ENCODE results near the gene AMFR. TPM values are rescaled to one million over a fixed set of nuclear protein-coding genes. Genes with fewer than 3 reads are reported as not detected.

AMFR gene
- polyA plus RNA-seq, 1 donor = 42.9 TPM

DNA sequence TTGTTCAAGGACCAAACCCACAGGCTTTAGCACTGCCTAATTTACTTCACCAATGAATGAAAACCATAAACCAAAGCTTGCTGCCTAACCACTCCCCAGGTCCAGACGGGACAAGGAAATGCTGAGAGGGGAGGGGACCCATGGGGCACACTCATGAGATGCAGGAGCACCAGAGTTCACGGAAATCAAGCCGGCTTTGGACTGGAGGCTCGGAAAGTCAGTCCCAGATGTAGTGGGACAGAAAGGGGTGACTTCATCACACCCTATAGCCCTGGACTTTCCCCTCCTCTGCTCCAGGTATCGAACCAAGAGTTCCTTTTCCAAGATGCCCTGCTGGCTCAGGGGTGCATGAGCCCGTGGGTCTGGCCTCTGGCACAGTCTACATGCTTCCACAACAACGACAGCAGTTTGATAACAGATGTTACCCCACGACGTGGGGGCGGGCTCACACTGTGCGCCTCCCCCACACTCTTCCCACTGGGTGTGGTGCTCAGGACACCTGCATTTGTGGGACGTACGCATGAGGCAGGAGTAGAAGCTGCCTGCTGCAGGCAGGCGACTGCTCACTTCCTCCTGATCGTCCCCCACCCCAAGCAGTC lies 63.2 kb downstream of the AMFR start:
- no peak for DNase-seq

DNA sequence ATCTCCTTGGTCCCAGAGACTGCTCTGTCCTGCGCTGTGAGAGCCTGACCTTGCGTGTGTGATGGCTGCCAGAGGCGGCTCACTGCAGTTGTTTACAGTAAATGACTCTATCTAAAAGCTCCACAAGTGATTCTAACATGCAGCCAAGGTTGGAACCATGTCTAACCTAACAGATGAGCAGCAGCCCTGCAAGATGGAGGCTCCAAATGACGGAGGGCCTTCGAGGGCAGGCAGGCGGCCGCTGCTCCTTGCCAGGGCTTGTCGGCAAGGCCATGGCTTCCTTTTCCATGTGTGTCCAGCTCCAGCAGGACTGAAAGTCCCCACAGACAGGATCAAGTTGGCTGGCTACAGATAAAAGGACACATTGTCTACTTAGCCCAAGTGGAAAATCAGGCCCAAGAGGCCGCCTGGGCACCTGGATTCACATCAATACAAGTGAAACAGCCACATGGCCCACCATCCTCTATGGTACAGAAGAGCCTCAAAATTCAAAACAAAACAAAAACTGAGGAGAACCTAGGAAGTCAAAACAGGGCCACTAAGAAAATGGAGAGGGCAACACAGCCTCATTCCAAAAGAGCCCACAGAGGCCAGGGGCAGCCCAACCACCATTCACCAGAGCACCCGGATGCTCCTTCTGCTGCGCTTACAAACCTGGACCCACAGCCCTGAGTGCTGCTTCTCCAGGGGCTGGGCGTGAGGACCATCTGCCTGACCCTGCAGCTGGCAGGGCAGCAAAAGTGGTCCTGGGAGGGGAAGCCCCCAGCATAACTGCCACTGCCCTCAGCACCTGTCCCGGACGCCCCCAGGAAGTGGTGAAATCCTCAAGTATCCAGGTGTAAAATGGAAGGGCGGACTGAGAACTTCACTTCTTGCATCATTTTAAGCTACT lies 65.0 kb downstream of the AMFR start:
- no peak for DNase-seq

- no peak for DNase-seq
These were observed 67.5 kb downstream of the AMFR start for GRCh38 chr16:56357765-56358322.

- DNase-seq = peak; percentile 26
These were observed 68.0 kb downstream of the AMFR start for GRCh38 chr16:56357241-56357764.

DNA sequence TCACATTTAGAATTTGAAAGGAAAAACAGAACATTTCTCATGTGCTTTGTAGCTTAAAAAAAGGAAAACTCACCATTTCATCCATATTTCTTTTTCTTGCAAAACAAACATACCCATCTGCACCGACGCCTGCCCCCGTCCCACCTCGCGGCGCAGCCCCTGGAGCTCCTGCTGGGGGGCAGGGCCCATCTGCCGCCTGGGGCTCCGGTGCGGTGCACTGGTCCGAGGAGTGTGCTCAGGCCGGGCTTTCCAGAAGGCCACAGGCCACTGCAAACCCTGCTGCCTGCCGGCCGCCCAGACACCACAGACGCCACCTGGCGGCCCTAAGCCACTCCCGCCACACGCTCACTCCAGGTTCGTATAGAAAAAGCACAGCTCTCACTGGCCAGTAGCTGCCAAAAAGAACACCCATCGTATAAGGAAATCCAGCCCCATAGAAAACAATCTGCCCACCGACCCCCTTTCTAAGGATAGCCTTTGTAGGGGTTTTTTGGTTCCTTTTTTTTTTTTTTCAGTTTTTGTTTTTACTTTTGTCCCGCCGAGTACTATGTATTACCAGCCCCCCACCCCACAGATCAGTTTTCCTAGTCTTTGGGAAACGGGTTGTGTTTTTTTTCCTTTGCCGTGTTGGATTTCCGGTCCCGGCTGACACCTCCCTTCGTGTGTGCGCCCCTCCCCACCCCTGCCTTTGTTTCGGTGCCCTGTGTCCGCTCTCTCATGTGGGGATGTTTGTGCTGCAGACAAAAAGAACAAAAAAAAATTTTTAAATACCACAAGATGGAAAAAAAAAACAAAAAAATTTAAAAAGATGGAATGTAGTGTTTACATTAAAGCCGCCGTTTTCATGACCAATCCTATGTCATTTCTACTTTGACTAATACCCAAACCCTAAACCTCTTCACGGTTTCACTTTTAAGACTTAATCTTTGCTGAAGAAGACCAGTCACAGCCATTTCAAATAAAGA lies 68.8 kb downstream of the AMFR start:
- DNase-seq = peak; percentile 82

DNA sequence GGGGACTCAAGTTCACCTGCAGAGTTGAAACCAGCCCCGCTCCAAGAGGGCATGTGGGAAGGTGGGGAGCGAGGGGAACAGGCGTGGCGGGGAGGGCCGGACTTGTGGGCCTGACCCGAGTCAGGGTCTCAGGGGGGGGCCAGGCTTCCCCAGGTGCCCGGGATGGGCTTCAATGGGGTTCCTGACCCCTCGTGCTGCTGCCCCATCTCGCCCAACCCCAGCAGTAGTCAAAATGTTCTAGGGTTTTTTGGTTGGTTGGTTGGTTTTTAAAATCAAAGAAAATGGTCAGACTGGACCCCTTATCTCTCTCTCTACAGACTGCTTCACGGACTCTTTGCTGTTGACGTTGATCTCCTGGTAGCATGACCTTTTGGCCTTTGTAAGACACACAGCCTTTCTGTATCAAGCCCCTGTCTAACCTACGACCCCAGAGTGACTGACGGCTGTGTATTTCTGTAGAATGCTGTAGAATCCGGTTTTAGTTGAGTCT lies 69.5 kb downstream of the AMFR start:
- DNase-seq = no peak

DNA sequence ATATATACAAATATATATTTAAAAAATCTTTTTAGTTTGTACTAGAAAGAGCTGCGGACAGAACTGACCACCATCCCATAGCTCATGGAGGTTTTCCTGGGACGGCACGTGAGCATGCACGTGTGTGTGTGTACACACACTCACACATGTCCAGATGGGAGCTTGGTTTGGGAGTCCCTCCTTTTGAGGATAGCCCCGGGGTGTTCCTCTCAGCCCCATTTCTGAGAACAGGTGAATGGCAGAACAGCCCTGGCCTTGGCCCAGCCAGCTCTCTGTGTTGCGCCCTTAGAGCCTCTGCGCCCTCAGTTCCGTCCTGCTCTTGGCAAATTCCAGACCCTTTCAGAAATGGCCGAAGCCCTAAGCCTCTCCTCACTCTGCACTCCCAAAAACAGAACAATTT lies 70.1 kb downstream of the AMFR start:
- DNase-seq = no peak

DNA sequence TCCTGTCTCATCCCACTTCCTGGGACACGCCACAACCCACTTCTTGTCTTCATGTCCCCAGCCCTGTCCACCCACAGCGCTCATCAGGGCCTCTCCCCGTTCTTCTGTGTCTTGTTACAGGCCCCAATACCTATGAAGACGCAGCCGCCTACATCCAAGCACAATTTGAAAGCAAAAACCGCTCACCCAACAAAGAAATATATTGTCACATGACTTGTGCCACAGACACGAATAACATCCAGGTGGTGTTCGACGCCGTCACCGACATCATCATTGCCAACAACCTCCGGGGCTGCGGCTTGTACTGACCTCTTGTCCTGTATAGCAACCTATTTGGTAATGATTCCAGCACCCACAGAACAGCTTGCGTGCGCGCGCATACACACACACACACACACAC lies 70.6 kb downstream of the AMFR start:
- DNase-seq = no peak

GRCh38 chr16:56354016-56354415 lies 71.3 kb downstream of the AMFR start:
- DNase-seq = no peak

DNA sequence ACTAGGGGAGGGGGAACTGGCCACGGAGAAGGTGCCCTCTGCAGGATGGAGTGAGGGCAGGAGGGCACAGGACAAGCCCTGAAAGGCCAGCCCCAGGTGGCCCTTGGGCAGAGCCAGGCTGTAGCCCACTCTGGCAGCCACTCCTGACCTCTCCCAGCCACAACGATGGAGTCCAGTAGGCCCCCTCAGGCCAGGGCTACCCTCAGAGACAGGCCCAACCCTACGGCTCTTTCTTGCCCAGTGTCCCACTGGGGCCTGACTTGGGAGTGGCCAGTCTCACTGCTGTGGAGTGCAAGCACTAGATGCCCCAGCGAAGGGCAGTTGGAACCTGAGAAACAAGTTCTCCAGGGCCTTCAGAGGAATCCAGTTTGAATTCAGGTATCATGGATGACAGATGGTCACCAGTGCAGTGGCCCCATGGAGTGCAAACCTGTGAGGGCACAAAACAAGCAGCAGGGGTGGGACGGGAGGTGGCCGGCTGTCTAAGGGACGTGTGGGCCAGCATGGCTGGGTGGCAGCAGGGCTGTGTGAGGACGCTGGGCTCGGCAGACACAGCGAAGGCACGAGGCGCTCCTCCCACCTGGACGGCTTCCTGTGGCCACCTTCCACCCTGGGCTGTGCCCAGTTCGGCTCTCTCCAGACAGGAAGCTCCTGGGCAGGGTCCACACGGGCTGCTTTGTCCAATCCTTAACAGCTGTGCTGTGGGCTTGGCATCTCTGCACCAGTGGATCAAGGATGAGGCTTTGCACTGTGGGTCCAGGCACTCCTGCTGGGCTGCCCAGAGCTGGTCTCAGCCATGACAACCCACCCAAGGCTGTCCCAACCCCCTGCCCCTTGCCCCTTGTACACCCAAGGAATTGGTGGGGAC lies 72.1 kb downstream of the AMFR start:
- no peak for DNase-seq

DNA sequence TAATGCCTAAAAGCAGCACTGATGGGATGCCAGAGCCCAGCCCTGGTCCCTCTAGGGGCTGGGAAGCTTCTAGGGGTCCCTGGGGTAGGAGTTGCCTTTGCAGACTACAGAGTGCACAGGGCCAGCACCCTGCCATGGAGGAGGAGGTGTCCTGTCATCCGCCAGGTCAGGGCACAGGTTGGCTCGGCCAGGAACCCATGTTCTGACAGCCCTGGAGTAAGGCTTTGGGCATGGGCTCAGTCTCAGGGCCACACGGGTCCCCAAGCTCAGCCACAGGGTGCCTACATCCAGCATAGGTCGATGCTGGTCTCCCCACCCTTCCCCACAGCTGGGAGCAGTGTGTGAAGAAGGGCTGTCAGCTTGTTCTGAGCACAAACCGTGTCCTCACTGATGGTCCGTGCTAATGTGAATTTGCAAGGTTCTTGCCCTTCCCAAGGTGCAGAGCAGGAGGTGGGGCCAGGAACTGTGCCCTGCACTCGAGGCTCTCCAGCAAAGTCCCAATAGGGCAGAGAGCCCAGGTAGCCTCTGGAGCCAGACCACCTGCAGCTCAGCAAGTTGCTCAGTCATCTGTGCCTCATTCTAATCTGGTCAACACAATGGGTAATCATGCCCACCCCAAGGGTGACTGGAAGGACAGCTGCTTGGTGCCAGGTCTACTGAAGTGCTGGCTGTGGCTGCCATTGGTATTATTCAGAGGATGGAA lies 72.8 kb downstream of the AMFR start:
- no peak for DNase-seq

- no peak for DNase-seq
These were observed 73.9 kb downstream of the AMFR start for GRCh38 chr16:56351481-56351880.

- DNase-seq = no peak
These were observed 74.6 kb downstream of the AMFR start for GRCh38 chr16:56350491-56351405.

GRCh38 chr16:56349711-56350161 lies 75.6 kb downstream of the AMFR start:
- no peak for DNase-seq

- DNase-seq = no peak
These were observed 76.3 kb downstream of the AMFR start for GRCh38 chr16:56349086-56349415.

- DNase-seq = no peak
These were observed 76.9 kb downstream of the AMFR start for GRCh38 chr16:56348168-56349085.

DNA sequence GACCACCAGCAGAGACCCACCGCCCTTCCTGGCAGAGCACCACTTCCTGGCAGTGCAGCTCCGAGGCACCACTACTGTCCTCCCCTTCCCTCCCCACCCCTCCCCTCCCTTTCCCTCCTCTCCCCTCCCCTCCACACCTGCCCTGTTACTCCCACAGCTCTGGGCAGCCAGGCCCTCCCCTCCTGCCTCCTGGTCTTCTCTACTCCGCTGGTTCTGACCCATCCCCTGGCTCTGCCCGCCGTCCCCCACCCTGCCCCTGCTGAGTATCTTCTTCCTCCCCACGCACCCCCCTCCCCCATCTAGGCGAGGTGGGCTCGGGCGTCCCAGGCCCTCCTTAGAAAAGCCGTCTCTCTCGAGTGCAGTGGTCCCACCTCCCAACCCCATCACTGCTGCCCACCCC lies 77.7 kb downstream of the AMFR start:
- no peak for DNase-seq

GRCh38 chr16:56347166-56347565 lies 78.2 kb downstream of the AMFR start:
- DNase-seq = no peak
